RWPE2 (cell line): Measurements from ENCODE around the gene SEL1L.

Experiments
- ATAC-seq: fragments of 200-7000 bp; cut with Tn5 transposase; 3 replicates; pipeline ENCODE4 v1.9.1; 2021; ENCODE audit warnings: low read depth
- DNase-seq: peaks from one replicate; pipeline ENCODE4 v3.0.0-alpha.2; 2020; ENCODE audit warnings: low spot score
- H3K27ac ChIP-seq: fragments of 450-650 bp; 2 replicates; pipeline ENCODE4 v1.5.1; 2017; ENCODE audit warnings: mild to moderate bottlenecking; ENCODE audit not compliant: poor library complexity, severe bottlenecking
- H3K27me3 ChIP-seq: fragments of 250-450 bp; sonication (Bioruptor Pico); 2 replicates; pipeline ENCODE4 v1.5.1; 2021; ENCODE audit warnings: mild to moderate bottlenecking, moderate library complexity; ENCODE audit not compliant: insufficient read depth, poor library complexity, severe bottlenecking
- H3K36me3 ChIP-seq: fragments of 250-450 bp; sonication (Bioruptor Pico); 2 replicates; pipeline ENCODE4 v1.5.1; 2020; ENCODE audit warnings: low read depth, mild to moderate bottlenecking, moderate library complexity
- H3K4me1 ChIP-seq: fragments of 250-450 bp; sonication (Bioruptor Pico); 2 replicates; pipeline ENCODE4 v1.5.1; 2021; ENCODE audit warnings: mild to moderate bottlenecking, moderate library complexity; ENCODE audit not compliant: insufficient read depth, poor library complexity, severe bottlenecking
- H3K4me3 ChIP-seq: fragments of 250-450 bp; sonication (Bioruptor Pico); 2 replicates; pipeline ENCODE4 v1.5.1; 2021; ENCODE audit warnings: mild to moderate bottlenecking, moderate library complexity; ENCODE audit not compliant: severe bottlenecking
- H3K9me3 ChIP-seq: fragments of 250-450 bp; sonication (Bioruptor Pico); 2 replicates; pipeline ENCODE4 v1.5.1; 2021; ENCODE audit warnings: mild to moderate bottlenecking, moderate library complexity; ENCODE audit not compliant: severe bottlenecking
- TF ChIP-seq, protein P1 (sequence below): fragments of 450-650 bp; IDR thresholded peaks from one replicate; pipeline ENCODE4 v1.5.1; 2017; ENCODE audit warnings: mild to moderate bottlenecking, moderate library complexity; ENCODE audit not compliant: poor library complexity, severe bottlenecking

SEL1L gene

DNA sequence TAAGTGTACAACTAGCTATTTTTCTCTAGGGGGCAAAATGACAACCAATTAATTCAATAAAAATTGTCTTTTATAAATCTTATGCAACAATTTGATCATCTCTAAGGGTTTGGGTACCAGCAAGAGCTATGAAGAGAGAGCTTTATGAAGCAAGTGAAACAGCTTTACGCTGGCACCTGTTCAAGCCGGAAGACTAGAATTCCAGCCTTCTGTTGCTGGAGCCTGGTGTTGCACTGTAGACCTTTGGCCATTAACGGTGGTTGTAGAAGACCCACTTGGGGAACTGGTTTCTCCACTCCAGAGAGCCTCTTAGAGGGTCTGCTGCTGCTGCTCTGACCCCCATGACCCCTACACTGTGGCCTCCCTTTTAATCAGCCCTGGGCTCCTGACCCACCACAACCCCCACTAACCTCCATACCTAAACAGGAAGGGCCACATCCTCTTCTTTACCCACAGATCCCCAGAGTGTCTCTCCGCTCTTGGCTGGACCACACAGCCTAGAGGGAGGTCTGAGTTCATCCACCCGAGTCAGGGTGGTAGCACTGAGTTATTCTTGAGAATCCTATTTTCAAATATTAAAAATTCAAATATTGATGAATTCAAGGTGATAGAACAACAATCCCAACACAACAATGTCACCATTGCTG, 79.0 kb downstream of the SEL1L start:
- Histone ChIP-seq H3K4me3 (no peak overlapping the region), H3K9me3 (no peaks in the 10 kb centered on the region), H3K4me1 (no peaks in the 10 kb centered on the region), H3K36me3 (no peaks in the 10 kb centered on the region), H3K27ac (no peak overlapping the region), H3K27me3 (no peaks in the 10 kb centered on the region)
- DNase-seq: no peak
- ATAC-seq: no peak
- TF ChIP-seq, protein P1, sequence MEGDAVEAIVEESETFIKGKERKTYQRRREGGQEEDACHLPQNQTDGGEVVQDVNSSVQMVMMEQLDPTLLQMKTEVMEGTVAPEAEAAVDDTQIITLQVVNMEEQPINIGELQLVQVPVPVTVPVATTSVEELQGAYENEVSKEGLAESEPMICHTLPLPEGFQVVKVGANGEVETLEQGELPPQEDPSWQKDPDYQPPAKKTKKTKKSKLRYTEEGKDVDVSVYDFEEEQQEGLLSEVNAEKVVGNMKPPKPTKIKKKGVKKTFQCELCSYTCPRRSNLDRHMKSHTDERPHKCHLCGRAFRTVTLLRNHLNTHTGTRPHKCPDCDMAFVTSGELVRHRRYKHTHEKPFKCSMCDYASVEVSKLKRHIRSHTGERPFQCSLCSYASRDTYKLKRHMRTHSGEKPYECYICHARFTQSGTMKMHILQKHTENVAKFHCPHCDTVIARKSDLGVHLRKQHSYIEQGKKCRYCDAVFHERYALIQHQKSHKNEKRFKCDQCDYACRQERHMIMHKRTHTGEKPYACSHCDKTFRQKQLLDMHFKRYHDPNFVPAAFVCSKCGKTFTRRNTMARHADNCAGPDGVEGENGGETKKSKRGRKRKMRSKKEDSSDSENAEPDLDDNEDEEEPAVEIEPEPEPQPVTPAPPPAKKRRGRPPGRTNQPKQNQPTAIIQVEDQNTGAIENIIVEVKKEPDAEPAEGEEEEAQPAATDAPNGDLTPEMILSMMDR: no peak

DNA sequence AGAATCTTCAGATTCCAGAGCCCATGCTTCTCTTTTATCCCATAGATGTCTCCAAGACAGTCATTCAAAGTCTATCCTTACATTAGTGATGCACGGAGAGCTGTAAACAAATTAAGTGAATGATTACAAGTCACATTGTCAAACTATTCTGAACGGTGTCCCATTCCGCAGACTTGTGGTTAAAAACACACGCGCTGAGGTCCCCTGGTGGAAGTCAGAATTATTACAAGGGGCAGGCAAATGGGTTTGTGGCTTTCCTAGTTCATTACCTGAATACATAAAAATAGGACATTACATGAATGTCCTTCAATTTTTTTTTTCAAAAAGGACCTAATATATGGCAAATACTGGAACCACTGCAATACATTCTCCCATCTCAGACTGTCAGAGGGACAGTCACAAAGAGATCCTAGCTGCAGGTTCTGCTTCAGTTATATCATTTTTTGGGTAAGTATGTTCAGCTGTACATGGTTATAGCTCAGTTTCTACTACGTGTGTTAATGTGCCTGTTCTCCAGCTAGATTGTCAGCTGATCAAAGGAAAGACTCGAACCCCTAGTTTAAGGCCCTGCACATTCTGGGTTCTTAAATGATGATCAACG, 80.4 kb downstream of the SEL1L start:
- TF ChIP-seq, protein P1: peak; percentile 98
- Histone ChIP-seq H3K4me1 (no peaks in the 10 kb centered on the region), H3K4me3 (no peak overlapping the region), H3K27me3 (no peaks in the 10 kb centered on the region), H3K9me3 (no peaks in the 10 kb centered on the region), H3K27ac (no peak overlapping the region), H3K36me3 (no peaks in the 10 kb centered on the region)
- DNase-seq: no peak
- peak; percentile 68; the same call in 2 of the 3 replicates for ATAC-seq

DNA sequence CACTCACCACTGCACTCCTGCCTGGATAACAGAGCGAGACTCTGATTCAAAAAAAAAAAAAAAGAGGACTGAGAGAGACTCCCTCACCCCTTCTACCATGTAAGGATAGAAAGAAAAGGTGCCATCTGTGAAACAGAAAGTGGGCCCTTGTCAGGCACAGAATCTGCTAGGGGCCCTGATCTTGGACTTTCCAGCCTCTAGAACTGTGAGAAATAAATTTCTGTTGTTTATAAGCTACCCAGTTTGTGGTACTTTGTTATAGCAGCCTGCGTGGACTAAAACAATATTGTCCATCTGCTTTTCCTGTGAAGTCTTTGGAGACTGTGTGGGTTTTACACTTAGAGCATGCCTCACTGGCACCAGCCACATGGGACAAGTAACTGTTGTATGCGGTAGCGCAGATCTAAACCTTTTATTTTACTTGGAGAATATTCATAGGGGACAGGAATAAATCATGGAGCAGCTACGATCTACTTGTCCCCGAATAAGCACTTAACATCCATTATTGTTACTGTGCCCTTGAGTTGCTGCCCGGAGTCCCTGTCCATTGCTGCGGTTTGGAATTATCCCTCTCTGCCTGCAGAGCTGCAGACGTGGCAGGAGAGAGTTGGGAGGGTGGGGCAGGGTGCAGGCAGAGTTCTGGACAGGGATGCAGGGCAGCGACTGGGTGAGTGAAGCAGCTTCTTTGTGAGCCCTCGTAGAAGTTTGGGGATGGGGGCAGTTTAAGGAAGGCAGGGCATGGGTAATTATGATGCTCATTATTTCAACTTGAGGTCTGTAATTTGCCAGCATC, 81.1 kb downstream of the SEL1L start:
- Histone ChIP-seq H3K27me3 (no peaks in the 10 kb centered on the region), H3K4me3 (no peak overlapping the region)

DNA sequence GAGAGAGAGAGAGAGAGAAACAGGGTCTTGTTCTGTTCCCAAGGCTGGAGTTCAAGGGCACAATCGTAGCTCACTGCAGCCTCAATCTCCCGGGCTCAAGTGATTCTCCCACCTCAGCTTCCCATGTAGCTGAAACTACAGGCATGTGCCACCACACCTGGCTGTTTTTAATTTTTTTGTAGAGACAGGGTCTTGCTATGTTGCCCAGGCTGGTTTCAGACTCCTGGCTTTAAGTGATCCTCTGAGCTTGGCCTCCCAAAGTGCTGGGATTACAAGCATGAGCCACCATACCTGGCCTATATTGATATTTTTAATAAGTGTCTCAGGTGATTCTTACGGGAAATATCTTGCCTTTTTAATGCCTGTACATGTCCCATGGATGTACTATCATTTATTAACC, 82.7 kb downstream of the SEL1L start:
- H3K27me3 ChIP-seq: no peaks in the 10 kb centered on the region
- no peaks in the 10 kb centered on the region for H3K9me3 ChIP-seq
- no peak overlapping the region for H3K4me3 ChIP-seq
- H3K36me3 ChIP-seq: no peaks in the 10 kb centered on the region
- DNase-seq (no peak), ATAC-seq (no peak)
- no peaks in the 10 kb centered on the region for H3K4me1 ChIP-seq
- TF ChIP-seq, protein P1: no peak
- H3K27ac ChIP-seq: no peak overlapping the region

More for the DNA sequence above, 81.1 kb downstream of the SEL1L start:
- DNase-seq (no peak), ATAC-seq (peak; percentile 34; the same call in 2 of the 3 replicates)
- Histone ChIP-seq H3K4me1 (no peaks in the 10 kb centered on the region), H3K9me3 (no peaks in the 10 kb centered on the region), H3K36me3 (no peaks in the 10 kb centered on the region), H3K27ac (no peak overlapping the region)
- TF ChIP-seq, protein P1: no peak
